ENCODE data around the gene CDKAL1.

GRCh38 chr6:20800653-20801052 is 266.4 kb downstream of the CDKAL1 start:
- TF ChIP-seq GATA3 (IDR thresholded peaks at IDR 0.05; ENCODE audit: low read depth, low read length): no peak
- TF ChIP-seq GATA2 (IDR thresholded peaks at IDR 0.05; ENCODE audit: low read depth, low read length): no peak

All from SH-SY5Y (cell line).